NCI-H748 (cell line): ENCODE data around the gene SRSF9.
"Not testable (repeated sequence)": the region's sequence is repeated elsewhere in the genome, so short reads cannot be mapped to it uniquely, and the experiment has no call there.

Source experiments
- DNase-seq: peaks from one replicate; lab custom pipeline; 2025; ENCODE audit not compliant: unreplicated experiment; lab: John Stamatoyannopoulos, UW

SRSF9 gene

GRCh38 chr12:120453060-120453750 is 16.3 kb downstream of the SRSF9 start:
- DNase-seq: no peak

- not testable (repeated sequence) for DNase-seq
Observed at GRCh38 chr12:120452524-120452923, 17.0 kb downstream of the SRSF9 start.

DNA sequence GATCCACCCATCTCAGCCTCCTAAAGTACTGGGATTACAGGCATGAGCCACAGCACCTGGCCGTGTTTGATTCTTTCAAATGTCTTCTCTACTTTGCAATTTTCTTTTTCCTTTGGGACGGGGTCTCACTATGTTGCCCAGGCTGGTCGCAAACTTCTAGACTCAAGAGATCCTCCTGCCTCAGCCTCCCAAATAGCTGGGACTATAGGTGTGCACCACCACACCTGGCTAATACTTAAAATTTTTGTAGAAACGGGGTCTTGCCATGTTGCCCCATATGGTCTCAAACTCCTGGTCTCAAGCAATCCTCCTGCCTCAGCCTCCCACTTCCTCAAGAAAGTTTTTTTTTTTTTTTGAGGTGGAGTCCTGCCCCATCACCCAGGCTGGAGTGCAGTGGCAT is 21.6 kb downstream of the SRSF9 start:
- DNase-seq: no peak

DNA sequence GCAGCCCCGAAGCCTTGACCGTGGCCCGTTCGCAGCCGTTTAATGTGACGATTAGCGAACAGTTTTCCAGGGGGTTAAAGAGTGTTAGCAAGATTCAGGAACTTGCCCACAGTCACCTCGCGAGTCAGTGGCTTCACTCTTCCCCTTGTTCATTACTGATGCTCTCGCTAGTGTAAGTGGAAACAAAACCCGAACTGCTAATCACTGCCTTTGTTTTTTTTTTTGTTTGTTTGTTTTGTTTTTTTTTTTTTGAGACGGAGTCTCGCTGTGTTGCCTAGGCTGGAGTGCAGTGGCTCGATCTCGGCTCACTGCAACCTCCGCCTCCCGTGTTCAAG is 22.7 kb downstream of the SRSF9 start:
- not testable (repeated sequence) for DNase-seq

DNA sequence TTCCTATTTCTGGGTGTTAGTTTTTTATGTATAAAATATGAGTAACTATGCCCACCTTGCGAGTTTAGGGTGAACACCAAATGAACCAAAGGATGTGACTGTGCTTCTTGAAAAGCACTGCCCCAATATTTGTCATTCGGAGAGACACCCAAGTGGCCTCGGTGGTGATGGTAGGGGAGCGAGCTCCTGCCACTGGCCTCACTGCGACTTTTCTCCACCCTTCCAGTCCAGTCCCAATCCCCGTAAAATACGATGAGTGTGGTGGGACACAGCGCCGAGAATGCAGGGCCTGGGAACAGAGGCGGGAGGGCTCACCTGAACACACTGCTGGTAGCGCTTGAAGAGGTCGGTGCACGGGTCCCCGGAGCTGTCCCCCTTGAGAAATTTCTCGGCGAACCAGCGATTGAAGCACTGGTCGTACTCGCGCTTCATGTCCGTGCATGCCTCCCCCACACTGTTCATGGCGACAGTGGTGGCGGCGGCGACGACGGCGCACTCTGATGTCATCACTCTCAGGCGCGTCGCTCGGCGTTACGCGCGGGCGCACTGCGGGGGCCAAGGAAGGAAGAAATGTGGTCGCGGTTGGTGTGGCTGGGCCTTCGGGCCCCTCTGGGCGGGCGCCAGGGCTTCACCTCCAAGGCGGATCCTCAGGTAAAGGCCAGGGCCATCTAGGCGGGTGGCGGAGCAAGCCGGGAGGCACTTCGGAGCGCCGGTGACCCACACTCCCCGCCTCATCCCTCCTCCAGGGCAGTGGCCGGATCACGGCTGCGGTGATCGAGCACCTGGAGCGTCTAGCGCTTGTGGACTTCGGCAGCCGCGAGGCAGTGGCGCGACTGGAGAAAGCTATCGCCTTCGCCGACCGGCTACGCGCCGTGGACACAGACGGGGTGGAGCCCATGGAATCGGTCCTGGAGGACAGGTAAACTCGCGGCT is 23.4 kb downstream of the SRSF9 start, which contains the start of the genes GATC and TRIAP1:
Gene GATC (plus strand): TSS at position 534 of the 933 bp plus-strand sequence. CDS start 37 bp downstream, at position 571.
Gene TRIAP1 (minus strand): TSS at position 474 of the 933 bp plus-strand sequence. CDS start 12 bp downstream, at position 462.
- DNase-seq: peak; percentile 87

DNA sequence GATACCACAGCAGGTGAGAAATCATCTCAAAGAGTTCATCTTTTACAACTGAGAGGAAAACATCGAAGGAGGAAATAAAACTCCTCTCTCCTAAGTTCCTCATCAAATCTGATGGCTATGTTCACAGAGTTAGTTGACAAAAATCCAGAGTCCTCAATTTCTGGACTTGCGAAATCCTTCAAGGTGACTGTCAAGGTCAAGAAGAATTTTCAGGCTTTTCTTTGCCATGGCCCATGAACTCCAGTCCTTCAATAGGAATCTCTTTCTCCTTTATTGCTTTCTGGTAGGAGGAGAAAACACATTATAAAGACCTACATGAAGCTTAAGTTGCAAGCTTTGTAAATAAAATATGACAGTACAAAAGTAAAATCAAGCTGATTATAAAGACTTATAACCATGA is 24.9 kb downstream of the SRSF9 start:
- DNase-seq: no peak

- peak; percentile 69 for DNase-seq
Observed at GRCh38 chr12:120439646-120440247, 29.8 kb downstream of the SRSF9 start.

DNA sequence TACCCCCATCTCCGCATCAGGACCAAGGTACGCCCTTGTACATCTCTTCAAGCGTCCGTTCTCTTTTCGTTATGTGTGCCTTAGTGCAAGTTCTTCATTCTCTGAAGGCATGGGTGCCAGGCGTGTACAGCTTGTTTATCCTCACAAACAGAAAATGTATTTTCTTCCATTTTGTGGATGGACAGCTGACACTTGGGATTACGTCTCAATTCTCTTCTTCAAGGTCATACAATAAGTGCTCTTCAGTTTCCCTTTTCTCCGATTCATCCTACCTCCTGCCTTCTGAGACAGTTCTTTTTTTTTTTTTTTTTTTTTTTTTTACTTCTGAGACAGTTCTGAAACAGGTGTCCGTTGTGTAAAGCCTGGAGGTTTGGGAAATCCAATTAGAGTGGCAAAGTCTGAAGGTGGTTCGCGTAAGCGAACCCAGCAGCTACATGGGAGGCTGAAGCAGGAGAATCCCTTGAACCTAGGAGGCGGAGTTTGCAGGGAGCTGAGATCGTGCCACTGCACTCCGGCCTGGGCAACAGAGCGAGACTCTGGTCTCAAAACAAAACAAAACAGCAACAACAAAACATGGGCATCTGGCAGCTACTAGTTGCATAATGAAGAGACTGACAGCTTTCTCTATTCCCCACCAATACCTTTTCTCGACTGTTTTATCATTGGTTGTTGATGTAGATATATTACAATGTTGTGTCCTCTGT is 30.9 kb downstream of the SRSF9 start:
- DNase-seq: no peak

GRCh38 chr12:120437735-120438494 is 31.6 kb downstream of the SRSF9 start, which contains the start of gene COX6A1:
Gene COX6A1 (plus strand): TSS chr12:120438113. CDS start chr12:120438127, 14 bp downstream.
- peak; percentile 100 for DNase-seq

DNA sequence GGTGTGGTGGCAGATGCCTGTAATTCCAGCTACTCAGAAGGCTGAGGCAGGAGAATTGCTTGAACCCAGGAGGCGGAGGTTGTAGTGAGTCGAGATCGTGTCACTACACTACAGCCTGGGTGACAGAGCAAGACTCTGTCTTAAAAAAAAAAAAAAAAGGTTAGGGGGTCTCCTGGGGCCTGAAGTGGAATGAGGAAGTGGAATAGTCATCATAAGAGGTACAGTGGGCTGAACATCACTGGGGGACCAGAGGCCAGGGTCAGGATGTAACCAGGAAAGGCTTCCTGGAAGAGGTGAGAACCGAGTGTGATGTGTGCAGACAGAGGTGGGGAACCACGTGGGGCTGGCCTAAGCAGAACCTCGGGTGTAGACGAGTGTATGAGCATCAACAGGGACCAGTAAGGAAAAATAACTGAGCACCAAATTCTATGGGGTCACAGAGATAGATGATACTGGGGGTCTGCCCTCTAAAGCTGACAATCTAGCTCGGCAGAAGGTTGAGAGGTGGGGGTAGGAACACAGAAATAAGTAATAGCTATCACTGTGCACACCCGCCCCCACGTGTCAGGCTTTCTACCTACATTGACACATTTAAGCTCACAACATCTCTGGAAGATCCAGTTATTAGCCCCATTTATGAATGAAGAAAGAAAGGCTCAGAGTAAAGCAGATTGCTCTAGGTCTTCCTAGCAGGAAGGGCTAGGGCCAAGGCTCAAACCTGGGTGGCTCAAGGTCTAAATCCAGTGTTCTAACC is 36.6 kb downstream of the SRSF9 start:
- DNase-seq: no peak

DNA sequence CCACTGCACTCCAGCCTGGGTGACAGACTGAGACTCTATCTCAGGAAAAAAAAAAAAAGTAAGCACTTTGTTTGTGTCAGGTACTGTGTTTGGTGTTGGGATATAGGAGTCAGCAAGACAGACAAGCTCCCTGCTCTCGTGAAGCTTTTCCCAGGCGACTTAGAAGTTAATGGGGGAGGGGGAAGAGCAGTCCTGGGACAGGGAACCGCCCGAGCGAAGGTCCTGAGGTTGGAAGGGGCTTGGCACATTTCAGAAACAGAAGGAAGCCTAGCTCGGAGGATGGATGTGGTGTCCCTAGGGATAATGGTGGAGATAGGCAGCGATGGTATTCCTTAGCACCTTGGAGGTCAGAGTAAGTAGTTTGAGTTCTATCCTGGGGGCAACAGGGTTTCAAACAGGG is 40.2 kb downstream of the SRSF9 start:
- DNase-seq: no peak

- no peak for DNase-seq
Observed at GRCh38 chr12:120428597-120429229, 40.8 kb downstream of the SRSF9 start.

DNA sequence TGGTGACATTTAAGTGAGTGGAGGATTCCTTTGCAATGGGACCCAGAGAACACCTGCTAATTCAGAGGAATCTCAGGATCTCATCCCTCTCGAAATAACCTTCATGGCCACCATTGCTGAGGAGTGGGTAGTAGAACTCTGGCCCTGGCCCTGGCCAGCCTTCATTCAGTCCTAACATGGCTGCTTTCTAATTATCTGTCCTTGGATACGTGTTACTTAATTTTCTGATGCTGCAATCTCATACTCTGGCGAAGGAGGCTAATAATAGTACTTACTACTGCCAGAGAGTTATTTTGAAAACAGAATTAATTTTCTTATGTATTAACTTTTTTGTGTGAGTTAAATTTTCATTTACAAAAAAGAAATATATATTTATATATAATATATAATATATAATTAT is 43.8 kb downstream of the SRSF9 start:
- no peak for DNase-seq

DNA sequence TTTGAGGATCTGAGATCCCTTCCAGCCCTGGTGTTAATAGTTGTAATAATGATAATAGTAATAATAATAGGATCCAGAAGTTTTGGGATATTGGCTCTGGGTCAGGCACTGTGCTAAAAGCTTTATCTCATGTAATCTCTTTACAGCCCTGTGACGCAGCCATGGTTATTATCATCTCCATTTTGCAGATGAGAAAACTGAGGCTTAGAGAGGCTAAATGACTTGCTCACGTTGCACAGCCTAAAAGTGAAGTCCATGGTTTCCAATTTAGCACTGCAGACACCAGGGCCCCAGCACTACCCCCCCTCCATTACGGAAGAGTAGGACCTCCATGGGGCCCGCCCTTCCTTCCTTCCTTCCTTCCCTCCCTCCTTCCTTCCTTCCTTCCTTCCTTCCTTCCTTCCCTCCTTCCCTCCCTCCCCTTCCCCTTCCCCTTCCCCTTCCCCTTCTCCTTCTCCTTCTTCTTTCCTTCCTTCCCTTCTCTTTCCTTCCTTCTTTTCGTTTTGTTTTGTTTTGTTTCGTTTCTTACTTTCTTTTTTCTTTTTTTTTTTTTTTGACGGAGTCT is 46.6 kb downstream of the SRSF9 start:
- no peak for DNase-seq

DNA sequence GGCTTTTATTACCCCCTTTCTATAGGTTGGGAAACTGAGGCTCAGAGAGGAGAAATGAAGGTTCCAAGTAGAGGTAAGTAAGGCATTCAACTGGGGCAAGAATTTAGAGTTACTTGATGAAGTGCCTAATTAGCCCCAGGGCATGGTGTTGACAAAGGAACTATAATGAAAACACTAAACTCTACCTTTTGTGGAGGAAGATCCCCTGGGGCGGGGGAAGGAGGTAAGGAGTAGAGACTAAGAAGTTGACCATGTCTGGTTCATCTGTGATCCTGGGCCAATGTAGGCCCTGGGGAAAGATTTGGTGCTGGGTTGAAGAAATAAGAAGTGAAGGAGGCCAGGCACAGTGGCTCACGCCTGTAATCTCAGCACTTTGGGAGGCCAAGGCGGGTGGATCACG is 47.8 kb downstream of the SRSF9 start:
- DNase-seq: no peak

GRCh38 chr12:120417917-120418580 is 51.5 kb downstream of the SRSF9 start:
- no peak for DNase-seq

DNA sequence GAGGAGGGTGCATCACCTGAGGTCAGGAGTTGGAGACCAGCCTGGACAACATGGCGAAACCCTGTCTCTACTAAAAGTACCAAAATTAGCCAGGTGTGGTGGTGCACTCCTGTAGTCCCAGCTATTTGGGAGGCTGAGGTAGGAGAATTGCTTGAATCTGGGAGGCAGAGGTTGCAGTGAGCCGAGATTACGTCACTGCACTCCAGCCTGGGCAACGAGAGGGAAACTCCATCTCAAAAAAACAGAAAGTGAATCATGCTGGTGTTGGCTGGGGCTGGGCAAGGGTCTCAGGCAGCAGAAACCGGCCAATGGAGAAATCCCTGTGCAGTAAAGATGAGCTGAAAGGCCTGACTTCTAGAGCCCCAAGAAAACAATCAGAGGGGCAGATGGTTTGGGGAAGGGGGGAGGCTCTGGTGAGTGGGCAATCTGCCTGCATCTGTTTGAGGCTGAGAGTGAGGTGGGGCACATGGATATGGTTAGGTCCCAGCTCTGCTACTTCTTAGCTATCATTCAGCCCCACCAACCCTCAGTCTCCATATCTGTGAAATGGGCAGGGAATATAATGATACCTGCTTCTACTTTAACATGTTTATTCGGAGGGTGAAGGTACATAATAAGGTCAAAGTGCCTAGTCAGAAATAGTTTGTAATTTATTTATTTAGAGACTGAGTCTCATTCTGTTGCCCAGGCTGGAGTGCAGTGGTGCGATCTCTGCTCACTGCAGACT is 52.9 kb downstream of the SRSF9 start:
- no peak for DNase-seq
